HepG2 (cell line): ENCODE measurements around the gene CXCR5. TPM values are rescaled to one million over a fixed set of nuclear protein-coding genes. Genes with fewer than 3 reads are reported as not detected.
A peak's percentile ranks its signal among the peaks of the same experiment; 100 is the strongest.

Source experiments
- AGO2 ChIP-seq: fragments of 200-400 bp; formaldehyde crosslinking; optimal IDR thresholded peaks from 2 replicates; pipeline ENCODE3; 2017; ENCODE audit warnings: mild to moderate bottlenecking, low read depth, low read length, moderate library complexity
- DPF2 ChIP-seq: sonication (generic); formaldehyde crosslinking; IDR thresholded peaks from 2 replicates; pipeline ENCODE4 v1.4.0; 2020; ENCODE audit warnings: mild to moderate bottlenecking, low read depth, missing genetic modification reagents, borderline replicate concordance
- KLF9 ChIP-seq: IDR thresholded peaks from 2 replicates; pipeline ENCODE4 v1.6.1; 2016; ENCODE audit warnings: low read depth
- LCORL ChIP-seq, 2 experiments: fragments of 450-650 bp in 1 of 2; sonication (generic) in 1 of 2; formaldehyde crosslinking in 1 of 2; IDR thresholded peaks; 2 replicates each; pipeline versions ENCODE4 v1.5.0 to v1.6.1; 2017 to 2020; ENCODE audit warnings: antibody characterized with exemption in 1 of 2, missing genetic modification reagents in 1 of 2
- TOE1 ChIP-seq: sonication (generic); formaldehyde crosslinking; IDR thresholded peaks from 2 replicates; pipeline ENCODE4 v1.4.0; 2020; ENCODE audit warnings: mild to moderate bottlenecking, missing genetic modification reagents
- YEATS4 ChIP-seq: sonication (generic); formaldehyde crosslinking; IDR thresholded peaks from 2 replicates; pipeline ENCODE4 v1.4.0; 2020; ENCODE audit warnings: missing genetic modification reagents, borderline replicate concordance
- ZBTB40 ChIP-seq, 2 experiments: fragments of 450-650 bp in 1 of 2; sonication (generic) in 1 of 2; formaldehyde crosslinking in 1 of 2; IDR thresholded peaks; 2 replicates each; pipeline versions ENCODE4 v1.6.1 to v1.8.0; 2016 to 2022; ENCODE audit warnings: antibody characterized with exemption in 1 of 2, mild to moderate bottlenecking in 1 of 2, missing genetic modification reagents in 1 of 2
- ZEB1 ChIP-seq: IDR thresholded peaks from 2 replicates; pipeline ENCODE4 v1.6.1; 2012; ENCODE audit warnings: mild to moderate bottlenecking, low read depth, inconsistent platforms; ENCODE audit not compliant: insufficient replicate concordance
- ZNF484 ChIP-seq: sonication (generic); formaldehyde crosslinking; IDR thresholded peaks from 2 replicates; pipeline ENCODE4 v1.5.1; 2020; ENCODE audit warnings: mild to moderate bottlenecking, low read depth, missing genetic modification reagents, borderline replicate concordance
- ZNF512B ChIP-seq: sonication (generic); formaldehyde crosslinking; IDR thresholded peaks from 2 replicates; pipeline ENCODE4 v1.5.1; 2020; ENCODE audit warnings: missing genetic modification reagents, mild to moderate bottlenecking, borderline replicate concordance
- ZNF747 ChIP-seq: sonication (generic); formaldehyde crosslinking; IDR thresholded peaks from 2 replicates; pipeline ENCODE4 v1.8.1; 2023; ENCODE audit warnings: missing genetic modification reagents, mild to moderate bottlenecking, borderline replicate concordance
- ZNF780A ChIP-seq: sonication (generic); formaldehyde crosslinking; IDR thresholded peaks from 2 replicates; pipeline ENCODE4 v1.8.0; 2022; ENCODE audit warnings: mild to moderate bottlenecking, missing genetic modification reagents, moderate library complexity
- polyA plus RNA-seq, 8 experiments: library from polyadenylated mRNA; depleted of rRNA in 3 of 8; stranded (reverse) in 7 of 8; unstranded in 1 of 8; fragments of >200 nt; fragmentation: Illumina TruSeq in 4 of 8; extraction: Trizol in 4 of 8; gene quantifications; 2 replicates each; pipeline versions ENCODE4 v1.2.1 to v1.2.3, GENCODE V29; 2011 to 2016; ENCODE audit warnings: low read depth in 4 of 8, missing spikeins in 1 of 8, mixed read lengths in 1 of 8; ENCODE audit not compliant: insufficient read depth in 1 of 8
- total RNA-seq, 5 experiments: library from RNA; depleted of rRNA; stranded (reverse); fragments of >200 nt; fragmentation: Illumina TruSeq; extraction: Trizol; gene quantifications; 2 replicates each; pipeline ENCODE4 v1.2.3, GENCODE V29; 2016; ENCODE audit warnings: low read depth in 1 of 5

CXCR5 gene
- total and polyA plus RNA-seq, 2 of the 13 experiments (the other 11 are each of a cell fraction or from before 2014, with no cell fraction given) = not detected

GRCh38 chr11:118921121-118921928 lies 37.6 kb downstream of the CXCR5 start (continued):
- no peak for TF ChIP-seq ZNF512B (CRISPR knock-in tag)
- TF ChIP-seq TOE1 (CRISPR knock-in tag) = 0 out of 2 replicates have a peak, but pooled peaks have one; percentile 63
- TF ChIP-seq ZEB1 = no peak
- no peak for TF ChIP-seq ZBTB40 (IDR thresholded peaks at IDR 0.05)
- no peak for TF ChIP-seq ZBTB40 (CRISPR knock-in tag; IDR thresholded peaks at IDR 0.05)
- no peak for TF ChIP-seq ZNF747 (CRISPR knock-in tag)
- TF ChIP-seq ZNF780A (CRISPR knock-in tag) = no peak
- no peak for TF ChIP-seq AGO2
- no peak for TF ChIP-seq DPF2 (CRISPR knock-in tag)
- no peak for TF ChIP-seq ZNF484 (CRISPR knock-in tag)
- no peak for TF ChIP-seq LCORL (IDR thresholded peaks at IDR 0.05)
- peak; percentile 71 for TF ChIP-seq LCORL (CRISPR knock-in tag; IDR thresholded peaks at IDR 0.05)
- TF ChIP-seq KLF9 (CRISPR knock-in tag) = no peak
- no peak for TF ChIP-seq YEATS4 (CRISPR knock-in tag)
